ENCODE measurements around the gene PDE11A. TPM values are rescaled to one million over a fixed set of nuclear protein-coding genes. Genes with fewer than 3 reads are reported as not detected.

The PDE11A gene
- total RNA-seq, 1 donor: under 0.01 TPM

- no peak for DNase-seq (ENCODE audit: low read depth)
- H3K4me3 ChIP-seq (ENCODE audit: low read depth, low read length): no peak overlapping the region
- no peak for TF ChIP-seq CTCF (IDR thresholded peaks at IDR 0.05; ENCODE audit: insufficient read depth, low read depth, low read length)
Observed at GRCh38 chr2:177662895-177663294, 409.7 kb downstream of the PDE11A start.

GRCh38 chr2:177660742-177661141 lies 411.8 kb downstream of the PDE11A start:
- no peak overlapping the region for H3K4me3 ChIP-seq (ENCODE audit: low read depth, low read length)
- no peak for TF ChIP-seq CTCF (IDR thresholded peaks at IDR 0.05; ENCODE audit: insufficient read depth, low read depth, low read length)
- no peak for DNase-seq (ENCODE audit: low read depth)

GRCh38 chr2:177658309-177658708 lies 414.3 kb downstream of the PDE11A start:
- no peak overlapping the region for H3K4me3 ChIP-seq (ENCODE audit: low read depth, low read length)
- no peak for TF ChIP-seq CTCF (IDR thresholded peaks at IDR 0.05; ENCODE audit: insufficient read depth, low read depth, low read length)
- DNase-seq (ENCODE audit: low read depth): no peak

GRCh38 chr2:177651833-177652232 lies 420.7 kb downstream of the PDE11A start:
- TF ChIP-seq CTCF (IDR thresholded peaks at IDR 0.05; ENCODE audit: insufficient read depth, low read depth, low read length): no peak
- DNase-seq (ENCODE audit: low read depth): no peak
- no peak overlapping the region for H3K4me3 ChIP-seq (ENCODE audit: low read depth, low read length)

- no peak overlapping the region for H3K4me3 ChIP-seq (ENCODE audit: low read depth, low read length)
- DNase-seq (ENCODE audit: low read depth): no peak
- no peak for TF ChIP-seq CTCF (IDR thresholded peaks at IDR 0.05; ENCODE audit: insufficient read depth, low read depth, low read length)
Observed at GRCh38 chr2:177649568-177650518, 422.7 kb downstream of the PDE11A start.

- no peak for TF ChIP-seq CTCF (IDR thresholded peaks at IDR 0.05; ENCODE audit: insufficient read depth, low read depth, low read length)
- no peak overlapping the region for H3K4me3 ChIP-seq (ENCODE audit: low read depth, low read length)
- no peak for DNase-seq (ENCODE audit: low read depth)
Observed at GRCh38 chr2:177646791-177647190, 425.8 kb downstream of the PDE11A start.
